Stimulated activated CD4-positive, alpha-beta T cell treated with anti-CD3 and anti-CD28 coated beads, Interleukin-15, amount 100 ng/mL, for 1 hour (primary cell): Measurements from ENCODE around the gene PLPP4.

Experiments used
- DNase-seq, 2 donors: peaks; one replicate each; pipeline ENCODE4 v3.0.0-alpha.2; 2020; ENCODE audit warnings: low read depth in 1 of 2, low spot score in 1 of 2

Gene PLPP4

GRCh38 chr10:120573355-120573754, 116.3 kb downstream of the PLPP4 start:
- no peak for DNase-seq

GRCh38 chr10:120574981-120575380, 118.0 kb downstream of the PLPP4 start:
- no peak for DNase-seq

GRCh38 chr10:120575411-120575810, 118.4 kb downstream of the PLPP4 start:
- DNase-seq = no peak

- DNase-seq = no peak
Observed at GRCh38 chr10:120578134-120578533, 121.1 kb downstream of the PLPP4 start.

GRCh38 chr10:120578890-120579289, 121.9 kb downstream of the PLPP4 start:
- no peak for DNase-seq

- no peak for DNase-seq
Observed at GRCh38 chr10:120580918-120581895, 124.2 kb downstream of the PLPP4 start.

- no peak for DNase-seq
Observed at GRCh38 chr10:120582753-120583152, 125.7 kb downstream of the PLPP4 start.

- no peak for DNase-seq
Observed at GRCh38 chr10:120583424-120584108, 126.5 kb downstream of the PLPP4 start.

GRCh38 chr10:120584786-120585185, 127.8 kb downstream of the PLPP4 start:
- no peak for DNase-seq

GRCh38 chr10:120586471-120586872, 129.4 kb downstream of the PLPP4 start:
- DNase-seq = no peak

- DNase-seq = no peak
Observed at GRCh38 chr10:120587061-120587460, 130.0 kb downstream of the PLPP4 start.

- no peak for DNase-seq
Observed at GRCh38 chr10:120588311-120588710, 131.3 kb downstream of the PLPP4 start.

GRCh38 chr10:120593693-120594092, 136.7 kb downstream of the PLPP4 start:
- DNase-seq = no peak

- no peak for DNase-seq
Observed at GRCh38 chr10:120597902-120598301, 140.9 kb downstream of the PLPP4 start.

GRCh38 chr10:120598386-120598785, 141.4 kb downstream of the PLPP4 start:
- DNase-seq = no peak

- no peak for DNase-seq
Observed at GRCh38 chr10:120599200-120599724, 142.2 kb downstream of the PLPP4 start.

- DNase-seq = no peak
Observed at GRCh38 chr10:120600871-120601649, 144.0 kb downstream of the PLPP4 start.

GRCh38 chr10:120601999-120602398, 145.0 kb downstream of the PLPP4 start:
- no peak for DNase-seq

- no peak for DNase-seq
Observed at GRCh38 chr10:120605410-120605809, 148.4 kb downstream of the PLPP4 start.

- no peak for DNase-seq
Observed at GRCh38 chr10:120606051-120606764, 149.2 kb downstream of the PLPP4 start.
